Caco-2 (cell line): ENCODE data around the gene ETV3L. TPM values are rescaled to one million over a fixed set of nuclear protein-coding genes. Genes with fewer than 3 reads are reported as not detected.
A peak's percentile ranks its signal among the peaks of the same experiment; 100 is the strongest.

ENCODE experiments used
- BruUV-seq: library from RNA; stranded (reverse); fragments of 400-500 nt; replicated peaks from 2 replicates; lab custom pipeline; 2021; lab: Mats Ljungman, UMichigan
- CTCF ChIA-PET: fragments of 300-600 bp; sonication (Branson Sonifier 250); formaldehyde crosslinking; loops from one replicate; lab custom pipeline; 2022; ENCODE audit warnings: antibody characterized with exemption; lab: Charles Lee
- POLR2A ChIA-PET: fragments of 300-600 bp; sonication (Branson Sonifier 250); formaldehyde crosslinking; loops from one replicate; lab custom pipeline; 2022; ENCODE audit warnings: antibody characterized with exemption; lab: Charles Lee
- DNase-seq, 2 experiments: peaks; one replicate each; pipeline versions ENCODE4 v3.0.0 to v3.0.0-alpha.2; 2020 to 2022
- H3K27me3 ChIP-seq: replicated peaks from 2 replicates; pipeline ENCODE4 v1.6.0; 2011; ENCODE audit warnings: low read length; ENCODE audit not compliant: control insufficient read depth, insufficient read depth
- H3K36me3 ChIP-seq: 2 replicates; pipeline ENCODE4 v1.5.1; 2011; ENCODE audit warnings: low read length; ENCODE audit not compliant: control insufficient read depth, insufficient read depth
- H3K4me1 ChIP-seq: fragments of 250-450 bp; sonication (Bioruptor Pico); 2 replicates; pipeline ENCODE4 v1.5.1; 2020; ENCODE audit warnings: mild to moderate bottlenecking
- H3K4me3 ChIP-seq: 2 replicates; pipeline ENCODE4 v1.5.1; 2011; ENCODE audit warnings: low read depth, mild to moderate bottlenecking, control low read depth, low read length
- H3K9me3 ChIP-seq: fragments of 250-450 bp; sonication (Bioruptor Pico); 2 replicates; pipeline ENCODE4 v1.5.1; 2020; ENCODE audit warnings: mild to moderate bottlenecking, moderate library complexity
- H3K27ac Mint-ChIP-seq: one replicate; pipeline ENCODE4 v1.8.0; 2022; ENCODE audit warnings: mixed read lengths; ENCODE audit not compliant: unreplicated experiment
- H3K27me3 Mint-ChIP-seq: one replicate; pipeline ENCODE4 v1.8.0; 2022; ENCODE audit warnings: mixed read lengths; ENCODE audit not compliant: insufficient read depth, unreplicated experiment
- H3K36me3 Mint-ChIP-seq: one replicate; pipeline ENCODE4 v1.8.0; 2022; ENCODE audit warnings: mild to moderate bottlenecking, mixed read lengths; ENCODE audit not compliant: insufficient read depth, unreplicated experiment
- H3K4me1 Mint-ChIP-seq: one replicate; pipeline ENCODE4 v1.8.0; 2022; ENCODE audit warnings: low read depth, mixed read lengths; ENCODE audit not compliant: unreplicated experiment
- H3K4me3 Mint-ChIP-seq: one replicate; pipeline ENCODE4 v1.8.0; 2022; ENCODE audit warnings: mild to moderate bottlenecking, moderate library complexity, mixed read lengths; ENCODE audit not compliant: unreplicated experiment
- H3K9me3 Mint-ChIP-seq: one replicate; pipeline ENCODE4 v1.8.0; 2022; ENCODE audit warnings: mixed read lengths; ENCODE audit not compliant: unreplicated experiment
- intact Hi-C: fragments of 100-400 bp; cut with micrococcal nuclease; formaldehyde crosslinking; loops from one replicate; pipeline ENCODE4 v1.10.0; 2022; ENCODE audit not compliant: unreplicated experiment
- total RNA-seq: library from RNA; stranded (reverse); gene quantifications from 2 replicates; pipeline ENCODE4 v1.2.3, GENCODE V29; 2022
- TF ChIP-seq, protein P1 (sequence below), 2 experiments: fragments of 200-600 bp in 1 of 2; IDR thresholded peaks; 1 replicate in 1 of 2; 2 replicates in 1 of 2; pipeline versions ENCODE4 v1.5.1 to v1.8.0; 2011 to 2022; ENCODE audit warnings: antibody characterized with exemption in 1 of 2, control low read depth in 1 of 2, inconsistent platforms in 1 of 2, low read depth in 1 of 2, low read length in 1 of 2, mild to moderate bottlenecking in 1 of 2, moderate library complexity in 1 of 2; ENCODE audit not compliant: insufficient read depth in 1 of 2, severe bottlenecking in 1 of 2, unreplicated experiment in 1 of 2

The ETV3L gene
- total RNA-seq, 1 experiment from 2014 or later = not detected

DNA sequence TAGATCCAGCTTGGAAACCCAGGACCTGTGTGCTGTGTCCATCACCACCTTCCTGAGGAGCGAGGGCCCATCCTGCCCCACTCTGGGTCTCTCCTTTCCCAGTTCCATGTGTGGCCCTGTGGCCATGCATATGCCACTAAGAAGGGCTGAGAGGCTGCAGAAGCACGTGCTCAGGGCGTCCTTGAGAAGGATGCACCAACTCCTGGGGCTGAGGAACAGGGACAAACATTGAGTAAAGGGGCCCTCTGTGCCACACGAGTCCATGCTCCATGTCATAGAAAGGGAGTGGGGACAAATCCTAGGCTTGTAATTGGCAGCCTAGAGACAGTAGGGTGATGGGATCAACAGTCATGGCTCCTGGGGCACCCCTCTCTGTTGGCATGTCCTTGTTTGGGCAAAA, 8.4 kb downstream of the ETV3L start:
- no peaks in the 10 kb centered on the region for H3K27me3 ChIP-seq
- H3K27ac Mint-ChIP-seq = no peak overlapping the region
- H3K4me3 Mint-ChIP-seq = no peak overlapping the region
- no peaks in the 10 kb centered on the region for H3K9me3 Mint-ChIP-seq
- no peaks in the 10 kb centered on the region for H3K36me3 Mint-ChIP-seq
- TF ChIP-seq, protein P1, sequence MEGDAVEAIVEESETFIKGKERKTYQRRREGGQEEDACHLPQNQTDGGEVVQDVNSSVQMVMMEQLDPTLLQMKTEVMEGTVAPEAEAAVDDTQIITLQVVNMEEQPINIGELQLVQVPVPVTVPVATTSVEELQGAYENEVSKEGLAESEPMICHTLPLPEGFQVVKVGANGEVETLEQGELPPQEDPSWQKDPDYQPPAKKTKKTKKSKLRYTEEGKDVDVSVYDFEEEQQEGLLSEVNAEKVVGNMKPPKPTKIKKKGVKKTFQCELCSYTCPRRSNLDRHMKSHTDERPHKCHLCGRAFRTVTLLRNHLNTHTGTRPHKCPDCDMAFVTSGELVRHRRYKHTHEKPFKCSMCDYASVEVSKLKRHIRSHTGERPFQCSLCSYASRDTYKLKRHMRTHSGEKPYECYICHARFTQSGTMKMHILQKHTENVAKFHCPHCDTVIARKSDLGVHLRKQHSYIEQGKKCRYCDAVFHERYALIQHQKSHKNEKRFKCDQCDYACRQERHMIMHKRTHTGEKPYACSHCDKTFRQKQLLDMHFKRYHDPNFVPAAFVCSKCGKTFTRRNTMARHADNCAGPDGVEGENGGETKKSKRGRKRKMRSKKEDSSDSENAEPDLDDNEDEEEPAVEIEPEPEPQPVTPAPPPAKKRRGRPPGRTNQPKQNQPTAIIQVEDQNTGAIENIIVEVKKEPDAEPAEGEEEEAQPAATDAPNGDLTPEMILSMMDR (IDR thresholded peaks at IDR 0.05; ENCODE audit: insufficient read depth in 1 of 2, low read depth in 1 of 2, low read length in 1 of 2, severe bottlenecking in 1 of 2, unreplicated experiment in 1 of 2) = no peak
- no peaks in the 10 kb centered on the region for H3K9me3 ChIP-seq
- intact Hi-C loops = loop anchor here (2.0 kb wide), 1 partner anchor 44 kb away; no protein-coding TSS in a partner anchor
- no peak for DNase-seq
- no TSS peak for BruUV-seq
- H3K36me3 ChIP-seq = no peaks in the 10 kb centered on the region
- ChIA-PET CTCF (interaction anchor here (1.4 to 2.2 kb wide), 4 partner anchors 16 to 65 kb away, joined by 7 to 132 read pairs (median 27); no protein-coding TSS in a partner anchor), POLR2A (no interaction called here)
- no peaks in the 10 kb centered on the region for H3K27me3 Mint-ChIP-seq
- H3K4me3 ChIP-seq = no peak overlapping the region
- H3K4me1 Mint-ChIP-seq = no peaks in the 10 kb centered on the region
- no peaks in the 10 kb centered on the region for H3K4me1 ChIP-seq

DNA sequence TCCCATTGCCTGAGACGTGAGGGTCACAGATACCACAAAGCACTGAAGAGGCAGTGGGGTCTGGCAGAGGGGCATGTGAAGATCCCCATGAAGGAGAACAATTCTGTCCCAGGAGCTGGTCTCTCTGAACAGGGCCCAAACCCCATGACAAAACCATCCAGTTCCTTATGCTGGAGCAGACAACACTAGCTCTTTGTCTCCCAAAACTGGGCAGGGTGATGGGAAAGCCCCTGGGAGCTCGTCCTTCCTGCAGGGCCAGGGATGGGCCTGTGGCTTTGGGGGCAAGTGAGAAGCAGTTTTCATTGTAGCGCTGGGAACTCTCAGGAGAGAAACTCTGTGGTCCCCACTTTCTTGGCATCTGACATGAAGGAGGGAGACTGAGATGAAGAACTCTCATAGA, 8.8 kb downstream of the ETV3L start:
- Mint-ChIP-seq H3K27me3 (no peaks in the 10 kb centered on the region), H3K36me3 (no peaks in the 10 kb centered on the region), H3K27ac (no peak overlapping the region), H3K4me3 (no peak overlapping the region), H3K9me3 (no peaks in the 10 kb centered on the region), H3K4me1 (no peaks in the 10 kb centered on the region)
- Histone ChIP-seq H3K9me3 (no peaks in the 10 kb centered on the region), H3K36me3 (no peaks in the 10 kb centered on the region), H3K4me3 (no peak overlapping the region), H3K4me1 (no peaks in the 10 kb centered on the region), H3K27me3 (no peaks in the 10 kb centered on the region)
- no peak for DNase-seq
- TF ChIP-seq, protein P1 (IDR thresholded peaks at IDR 0.05; ENCODE audit: insufficient read depth in 1 of 2, low read depth in 1 of 2, low read length in 1 of 2, severe bottlenecking in 1 of 2, unreplicated experiment in 1 of 2) = no peak
- ChIA-PET CTCF (interaction anchor here (1.0 to 2.2 kb wide), 6 partner anchors 16 to 65 kb away, joined by 7 to 132 read pairs (median 10); partner anchors contain the start of gene ETV3), POLR2A (interaction anchor here (1.0 kb wide), 1 partner anchor 65 kb away, joined by 4 read pairs; no protein-coding TSS in a partner anchor)
- intact Hi-C loops = loop anchor here (1.0 to 2.0 kb wide), 2 partner anchors 44 to 66 kb away; no protein-coding TSS in a partner anchor
- no TSS peak for BruUV-seq

DNA sequence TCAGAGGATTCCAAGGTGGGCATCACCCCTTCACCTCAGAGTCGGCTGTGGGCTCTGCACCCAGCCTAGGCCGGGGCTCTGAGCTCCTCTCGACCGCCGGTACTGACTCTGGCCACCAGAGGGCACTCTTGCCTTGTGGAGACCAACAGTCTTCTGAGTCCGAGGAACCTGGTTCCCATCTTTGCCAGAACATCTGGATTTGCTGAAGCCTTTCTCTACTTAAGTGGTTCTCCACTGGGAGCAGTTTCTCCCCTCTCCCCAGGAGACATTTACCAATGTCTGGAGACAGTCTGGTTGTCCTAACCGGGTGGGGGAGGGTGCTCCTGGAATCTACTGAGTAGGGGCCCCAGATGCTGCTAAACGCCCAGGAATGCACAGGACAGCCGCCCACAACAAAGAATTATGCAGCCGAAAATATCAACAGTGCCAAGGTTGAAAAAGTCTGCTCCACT, 9.4 kb downstream of the ETV3L start:
- Mint-ChIP-seq H3K4me1 (no peaks in the 10 kb centered on the region), H3K4me3 (no peak overlapping the region), H3K36me3 (no peaks in the 10 kb centered on the region), H3K27ac (peak overlapping the region; percentile 22), H3K27me3 (no peaks in the 10 kb centered on the region), H3K9me3 (no peaks in the 10 kb centered on the region)
- no peaks in the 10 kb centered on the region for H3K27me3 ChIP-seq
- no peaks in the 10 kb centered on the region for H3K36me3 ChIP-seq
- TF ChIP-seq, protein P1 (IDR thresholded peaks at IDR 0.05; ENCODE audit: insufficient read depth in 1 of 2, low read depth in 1 of 2, low read length in 1 of 2, severe bottlenecking in 1 of 2, unreplicated experiment in 1 of 2) = peak; percentile 89
- H3K9me3 ChIP-seq = no peaks in the 10 kb centered on the region
- peak; percentile 83 to 90 for DNase-seq
- H3K4me3 ChIP-seq = no peak overlapping the region
- intact Hi-C loops = loop anchor here (1.0 to 2.0 kb wide), 2 partner anchors 45 to 66 kb away; no protein-coding TSS in a partner anchor
- POLR2A ChIA-PET = interaction anchor here (1.0 kb wide), 1 partner anchor 66 kb away, joined by 4 read pairs; no protein-coding TSS in a partner anchor
- BruUV-seq = no TSS peak
- CTCF ChIA-PET = interaction anchor here (0.5 to 2.2 kb wide), 17 partner anchors 13 to 120 kb away, joined by 3 to 132 read pairs (median 5); partner anchors contain the start of gene ETV3
- no peaks in the 10 kb centered on the region for H3K4me1 ChIP-seq
